ENCODE data around the gene RAPSN.
"Not testable (repeated sequence)": the region's sequence is repeated elsewhere in the genome, so short reads cannot be mapped to it uniquely, and the experiment has no call there.

Gene RAPSN

GRCh38 chr11:47461876-47462275 is 12.9 kb upstream of the RAPSN start:
- peaks cover 5% of the 10 kb centered on the region for H3K4me1 ChIP-seq (ENCODE audit: control insufficient read depth, insufficient read depth, low read length)
- CTCF ChIA-PET, result no interaction called here
- peak; percentile 52; the same call in 1 of the 2 replicates for TF ChIP-seq ZNF10 (tag by site-specific recombination; IDR thresholded peaks at IDR 0.05)
- TF ChIP-seq ZNF639 (tag by site-specific recombination; IDR thresholded peaks at IDR 0.05), result no peak
- H3K9me3 ChIP-seq (ENCODE audit: control insufficient read depth, insufficient read depth, low read depth, low read length), result no peaks in the 10 kb centered on the region
- POLR2A ChIA-PET, result no interaction called here
- H3K27ac ChIP-seq (ENCODE audit: extremely low read depth, low read depth, low read length), result no peak overlapping the region
- H3K36me3 ChIP-seq (ENCODE audit: control insufficient read depth in 2 of 2, insufficient read depth in 1 of 2, low read length in 2 of 2), result peaks cover 0 to 33% of the 10 kb centered on the region in 2 experiments; a peak in 2 of 3 replicates
- no peak overlapping the region for H3K4me3 ChIP-seq (ENCODE audit: low read depth, low read length)

GRCh38 chr11:47460571-47461235 is 11.8 kb upstream of the RAPSN start:
- peaks cover 0 to 28% of the 10 kb centered on the region in 2 experiments; a peak in 2 of 3 replicates for H3K36me3 ChIP-seq (ENCODE audit: control insufficient read depth in 2 of 2, insufficient read depth in 1 of 2, low read length in 2 of 2)
- H3K27ac ChIP-seq (ENCODE audit: extremely low read depth, low read depth, low read length), result no peak overlapping the region
- H3K4me1 ChIP-seq (ENCODE audit: control insufficient read depth, insufficient read depth, low read length), result peaks cover 4% of the 10 kb centered on the region
- POLR2A ChIA-PET, result no interaction called here
- no peaks in the 10 kb centered on the region for H3K9me3 ChIP-seq (ENCODE audit: control insufficient read depth, insufficient read depth, low read depth, low read length)
- TF ChIP-seq HOXD13 (CRISPR knock-in tag; IDR thresholded peaks at IDR 0.05; ENCODE audit: borderline replicate concordance) (no peak), WT1 (tag by site-specific recombination; IDR thresholded peaks at IDR 0.05) (peak; percentile 60), ZNF133 (tag by site-specific recombination; IDR thresholded peaks at IDR 0.05) (no peak), ZNF664 (tag by site-specific recombination; IDR thresholded peaks at IDR 0.05) (peak; percentile 56)
- CTCF ChIA-PET, result no interaction called here
- no peak overlapping the region for H3K4me3 ChIP-seq (ENCODE audit: low read depth, low read length)

GRCh38 chr11:47454258-47454671 is 5.3 kb upstream of the RAPSN start:
- H3K4me3 ChIP-seq (ENCODE audit: low read depth, low read length); H3K9me3 ChIP-seq (ENCODE audit: control insufficient read depth, insufficient read depth, low read depth, low read length); H3K36me3 ChIP-seq (ENCODE audit: control insufficient read depth in 2 of 2, insufficient read depth in 1 of 2, low read length in 2 of 2); H3K27ac ChIP-seq (ENCODE audit: extremely low read depth, low read depth, low read length); H3K4me1 ChIP-seq (ENCODE audit: control insufficient read depth, insufficient read depth, low read length): not testable (repeated sequence)
- TF ChIP-seq SP7 (tag by site-specific recombination; IDR thresholded peaks at IDR 0.05), result 0 out of 2 replicates have a peak, but pooled peaks have one; percentile 20
- TF ChIP-seq ZNF600 (tag by site-specific recombination; IDR thresholded peaks at IDR 0.05), result 0 out of 2 replicates have a peak, but pooled peaks have one; percentile 10
- TF ChIP-seq ZEB2 (tag by site-specific recombination; IDR thresholded peaks at IDR 0.05), result 0 out of 2 replicates have a peak, but pooled peaks have one; percentile 37
- peak; percentile 79 for TF ChIP-seq CTCF (tag by site-specific recombination; IDR thresholded peaks at IDR 0.05)
- peak; percentile 71; the same call in 1 of the 2 replicates for TF ChIP-seq ZNF660 (tag by site-specific recombination; IDR thresholded peaks at IDR 0.05)
- peak; percentile 96 for TF ChIP-seq ZNF362 (tag by site-specific recombination; IDR thresholded peaks at IDR 0.05)
- 0 out of 2 replicates have a peak, but pooled peaks have one; percentile 8 for TF ChIP-seq GLIS1 (tag by site-specific recombination; IDR thresholded peaks at IDR 0.05)
- TF ChIP-seq ZNF2 (tag by site-specific recombination; IDR thresholded peaks at IDR 0.05), result peak; percentile 70; the same call in 1 of the 2 replicates
- TF ChIP-seq ZNF654 (tag by site-specific recombination; IDR thresholded peaks at IDR 0.05; ENCODE audit: low read depth), result peak; percentile 94
- 0 out of 2 replicates have a peak, but pooled peaks have one; percentile 20 for TF ChIP-seq PRDM10 (tag by site-specific recombination; IDR thresholded peaks at IDR 0.05)
- peak; percentile 52 for TF ChIP-seq ZBTB17 (tag by site-specific recombination; IDR thresholded peaks at IDR 0.05)
- 0 out of 2 replicates have a peak, but pooled peaks have one; percentile 32 for TF ChIP-seq ZNF664 (tag by site-specific recombination; IDR thresholded peaks at IDR 0.05)
- ChIA-PET POLR2A (interaction anchor here (0.6 to 1.5 kb wide), 5 partner anchors 28 to 197 kb away, joined by 3 to 6 read pairs (median 4); partner anchors contain the start of gene PSMC3), CTCF (interaction anchor here (0.6 to 4.5 kb wide), 17 partner anchors 11 to 708 kb away, joined by 3 to 36 read pairs (median 4); partner anchors contain the start of genes NR1H3 and PSMC3)
